MM.1S (cell line): Measurements from ENCODE around the gene ARHGEF19.

Experiments
- EZH2 ChIP-seq: fragments of 300-600 bp; sonication (generic); optimal IDR thresholded peaks from 2 replicates; pipeline ENCODE3; 2017; ENCODE audit warnings: low read depth, mild to moderate bottlenecking, antibody characterized with exemption, low read length, mixed read lengths
- EZH2phosphoT487 ChIP-seq: fragments of 300-600 bp; sonication (generic); IDR thresholded peaks from 2 replicates; pipeline ENCODE4 v1.6.1; 2018; ENCODE audit warnings: antibody characterized with exemption, low read length
- TF ChIP-seq, protein P1 (sequence below): fragments of 300-600 bp; sonication (generic); IDR thresholded peaks from 2 replicates; pipeline ENCODE4 v1.5.1; 2016; ENCODE audit warnings: antibody characterized with exemption, low read length, mixed read lengths

DNA sequence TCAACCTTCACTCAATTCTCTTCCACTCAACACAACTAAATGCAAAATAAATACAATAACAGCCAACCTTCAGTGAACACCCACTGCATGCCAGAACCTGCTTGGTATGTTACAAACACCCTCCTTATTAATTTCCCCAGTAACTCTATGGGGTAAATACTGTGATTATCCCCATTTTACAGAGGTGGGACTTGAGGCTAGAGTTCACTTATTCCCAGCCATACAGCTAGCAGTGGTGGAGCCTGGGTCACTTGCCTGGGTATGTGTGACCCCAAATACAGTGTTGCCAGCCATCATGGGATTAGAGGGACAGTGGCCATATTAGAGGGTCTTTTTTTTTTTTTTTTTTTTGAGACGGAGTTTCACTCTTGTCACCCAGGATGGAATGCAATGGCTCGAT, 22.9 kb upstream of the ARHGEF19 start:
- TF ChIP-seq, protein P1, sequence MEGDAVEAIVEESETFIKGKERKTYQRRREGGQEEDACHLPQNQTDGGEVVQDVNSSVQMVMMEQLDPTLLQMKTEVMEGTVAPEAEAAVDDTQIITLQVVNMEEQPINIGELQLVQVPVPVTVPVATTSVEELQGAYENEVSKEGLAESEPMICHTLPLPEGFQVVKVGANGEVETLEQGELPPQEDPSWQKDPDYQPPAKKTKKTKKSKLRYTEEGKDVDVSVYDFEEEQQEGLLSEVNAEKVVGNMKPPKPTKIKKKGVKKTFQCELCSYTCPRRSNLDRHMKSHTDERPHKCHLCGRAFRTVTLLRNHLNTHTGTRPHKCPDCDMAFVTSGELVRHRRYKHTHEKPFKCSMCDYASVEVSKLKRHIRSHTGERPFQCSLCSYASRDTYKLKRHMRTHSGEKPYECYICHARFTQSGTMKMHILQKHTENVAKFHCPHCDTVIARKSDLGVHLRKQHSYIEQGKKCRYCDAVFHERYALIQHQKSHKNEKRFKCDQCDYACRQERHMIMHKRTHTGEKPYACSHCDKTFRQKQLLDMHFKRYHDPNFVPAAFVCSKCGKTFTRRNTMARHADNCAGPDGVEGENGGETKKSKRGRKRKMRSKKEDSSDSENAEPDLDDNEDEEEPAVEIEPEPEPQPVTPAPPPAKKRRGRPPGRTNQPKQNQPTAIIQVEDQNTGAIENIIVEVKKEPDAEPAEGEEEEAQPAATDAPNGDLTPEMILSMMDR = no peak
- TF ChIP-seq EZH2 (no peak), EZH2phosphoT487 (no peak)
